Globus pallidus (tissue), 1 donor: ENCODE results near the gene CLIC3.

Experiments
- DNase-seq: peaks from one replicate; pipeline ENCODE4 v3.0.0-alpha.2; 2015; ENCODE audit warnings: low spot score

CLIC3 gene

DNA sequence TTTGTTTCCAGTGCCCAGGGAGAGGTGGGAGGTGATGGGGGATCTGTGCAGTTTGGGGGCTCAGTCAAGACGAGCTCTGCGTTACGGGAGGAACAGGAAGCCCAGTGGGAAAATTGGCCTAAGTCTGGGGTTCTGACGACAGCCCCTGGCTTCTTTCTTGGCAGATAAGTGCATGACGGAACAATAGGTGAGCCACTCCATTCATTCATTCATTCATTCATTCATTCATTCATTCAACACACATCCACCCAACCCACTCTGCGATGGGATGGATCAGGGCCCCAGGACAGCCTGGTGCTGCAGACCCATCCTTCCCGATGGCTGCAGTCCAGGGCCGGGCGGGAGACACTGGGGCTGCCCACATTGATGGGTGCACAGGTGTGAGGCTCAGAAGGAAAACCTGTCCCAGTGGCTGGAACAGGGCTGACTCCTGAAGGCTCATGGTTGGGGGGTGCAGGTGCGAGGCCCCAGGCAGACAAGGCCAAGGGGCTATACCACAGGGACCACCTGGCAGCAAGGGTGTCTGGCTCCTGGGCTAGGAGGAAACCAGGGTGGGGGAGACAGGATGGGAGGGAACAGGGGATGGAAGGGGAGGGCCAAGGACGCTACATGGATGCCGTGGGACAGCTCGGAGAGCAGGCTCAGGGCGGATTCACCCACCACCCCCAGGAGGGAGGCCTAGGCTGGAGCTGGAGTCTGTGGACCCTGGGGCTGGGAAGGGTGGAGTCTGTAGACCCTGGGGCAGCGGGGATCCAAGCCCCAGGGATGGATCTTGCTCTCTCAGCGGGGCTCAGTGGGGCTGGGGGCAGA, 15.5 kb downstream of the CLIC3 start:
- DNase-seq: peak; percentile 59

DNA sequence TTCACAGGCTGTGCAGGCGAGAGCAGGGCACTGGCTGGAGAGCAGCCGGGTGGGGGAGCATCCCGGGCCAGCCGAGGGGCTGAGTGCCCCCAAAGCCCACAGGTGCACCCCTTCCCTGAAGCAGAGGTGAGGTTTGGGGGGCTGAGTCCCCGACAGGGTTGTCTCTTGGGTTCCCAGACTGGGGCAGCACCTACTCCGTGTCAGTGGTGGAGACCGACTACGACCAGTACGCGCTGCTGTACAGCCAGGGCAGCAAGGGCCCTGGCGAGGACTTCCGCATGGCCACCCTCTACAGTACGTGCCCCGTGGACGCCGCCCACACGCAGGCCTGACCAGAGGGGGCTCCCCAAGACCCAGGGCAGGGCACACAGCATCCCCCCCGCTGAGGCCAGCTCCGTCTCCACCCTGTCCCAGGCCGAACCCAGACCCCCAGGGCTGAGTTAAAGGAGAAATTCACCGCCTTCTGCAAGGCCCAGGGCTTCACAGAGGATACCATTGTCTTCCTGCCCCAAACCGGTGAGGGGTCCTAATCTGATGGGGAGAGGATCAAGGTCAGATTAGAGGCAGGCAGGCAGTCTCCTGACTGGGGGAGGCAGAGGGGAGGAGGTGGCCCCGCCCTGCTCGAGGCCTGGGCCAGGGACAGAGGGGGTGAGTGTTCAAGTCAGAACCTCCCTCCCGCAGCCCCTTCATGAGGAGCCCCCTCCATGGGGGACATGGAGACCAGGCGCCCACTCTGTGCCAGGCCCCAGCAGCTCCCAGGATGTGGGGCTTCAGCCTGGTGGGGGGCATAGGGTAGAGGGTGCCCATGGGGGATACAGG, 16.4 kb downstream of the CLIC3 start:
- DNase-seq: peak; percentile 47

DNA sequence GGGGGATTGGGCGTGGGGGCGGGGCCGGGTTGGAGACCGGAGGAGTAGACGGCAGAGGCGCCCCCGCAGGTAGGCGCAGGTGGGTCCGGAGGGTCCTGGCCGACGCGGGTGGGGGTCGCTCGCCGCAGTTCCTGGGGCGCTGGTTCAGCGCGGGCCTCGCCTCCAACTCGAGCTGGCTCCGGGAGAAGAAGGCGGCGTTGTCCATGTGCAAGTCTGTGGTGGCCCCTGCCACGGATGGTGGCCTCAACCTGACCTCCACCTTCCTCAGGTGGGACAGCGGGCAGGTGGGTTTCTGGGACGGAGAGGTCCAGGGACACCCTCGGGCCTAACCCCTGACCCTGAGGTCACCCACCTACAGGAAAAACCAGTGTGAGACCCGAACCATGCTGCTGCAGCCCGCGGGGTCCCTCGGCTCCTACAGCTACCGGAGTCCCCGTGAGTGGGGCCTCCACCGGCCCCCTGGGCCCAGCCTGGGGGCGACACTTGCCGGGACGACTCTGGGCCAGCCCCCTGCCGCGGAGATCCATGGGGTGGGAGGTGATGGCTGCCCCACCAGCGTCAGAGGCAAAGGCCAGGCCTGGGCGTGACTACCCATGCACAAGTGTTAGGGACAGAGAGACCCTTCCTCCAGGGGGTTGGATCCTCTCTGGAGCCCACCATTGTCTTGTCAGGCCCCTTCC, 17.4 kb downstream of the CLIC3 start:
- peak; percentile 54 for DNase-seq

DNA sequence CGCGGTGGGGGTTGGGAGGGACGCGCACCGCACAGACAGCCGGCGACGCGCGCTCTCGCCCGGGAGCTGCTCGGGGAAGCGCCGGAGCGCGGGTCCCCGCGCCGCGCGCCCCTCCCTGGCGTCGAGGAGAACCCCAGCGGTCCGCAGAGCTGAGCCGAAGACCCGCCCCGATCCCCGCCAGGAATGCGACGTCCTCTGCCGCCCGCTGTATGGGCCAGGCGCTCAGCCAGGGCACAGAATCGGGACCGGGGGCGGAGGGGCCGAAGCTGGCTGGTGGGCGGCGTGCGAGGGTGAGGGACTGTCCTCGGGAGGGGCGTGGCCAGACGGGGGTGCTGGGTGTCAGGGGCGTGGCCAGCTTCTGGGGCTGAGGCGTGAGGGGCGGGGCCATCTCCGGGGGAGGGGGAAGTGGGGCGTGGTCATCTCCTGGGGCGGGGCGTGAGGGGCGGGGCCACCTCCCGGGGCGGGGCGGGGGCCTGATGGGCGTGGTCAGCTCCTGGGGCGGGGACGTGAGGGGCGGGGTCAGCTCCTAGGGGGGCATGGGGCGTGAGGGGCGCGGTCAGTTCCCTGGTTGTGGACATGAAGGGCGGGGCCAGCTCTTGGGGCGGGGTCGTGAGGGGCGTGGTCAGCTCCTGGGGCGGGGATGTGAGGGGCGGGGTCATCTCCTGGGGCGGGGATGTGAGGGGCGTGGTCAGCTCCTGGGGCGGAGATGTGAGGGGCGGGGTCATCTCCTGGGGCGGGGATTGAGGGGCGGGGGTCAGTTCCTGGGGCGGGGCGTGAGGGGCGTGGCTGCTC, 18.1 kb downstream of the CLIC3 start:
- DNase-seq: peak; percentile 96

DNA sequence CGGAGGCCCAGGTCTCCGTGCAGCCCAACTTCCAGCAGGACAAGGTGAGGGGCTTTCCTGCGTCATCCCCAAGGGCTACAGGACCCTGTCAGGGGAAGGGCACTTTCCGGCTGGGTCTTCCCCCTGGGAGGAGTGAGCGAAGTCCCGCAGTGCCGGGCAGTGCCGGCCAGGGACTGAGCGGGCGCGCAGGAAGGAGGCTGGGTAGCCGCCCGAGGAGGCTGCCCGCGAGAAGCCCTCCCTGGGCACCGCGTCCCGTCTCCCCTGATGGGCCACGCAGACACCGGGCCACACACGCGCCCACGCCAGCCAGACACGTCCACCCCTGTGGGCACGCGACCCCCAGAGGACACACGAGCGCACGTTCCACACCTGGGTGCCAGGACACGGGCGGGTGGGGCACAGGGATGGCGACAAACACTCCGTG, 18.7 kb downstream of the CLIC3 start:
- DNase-seq: no peak

DNA sequence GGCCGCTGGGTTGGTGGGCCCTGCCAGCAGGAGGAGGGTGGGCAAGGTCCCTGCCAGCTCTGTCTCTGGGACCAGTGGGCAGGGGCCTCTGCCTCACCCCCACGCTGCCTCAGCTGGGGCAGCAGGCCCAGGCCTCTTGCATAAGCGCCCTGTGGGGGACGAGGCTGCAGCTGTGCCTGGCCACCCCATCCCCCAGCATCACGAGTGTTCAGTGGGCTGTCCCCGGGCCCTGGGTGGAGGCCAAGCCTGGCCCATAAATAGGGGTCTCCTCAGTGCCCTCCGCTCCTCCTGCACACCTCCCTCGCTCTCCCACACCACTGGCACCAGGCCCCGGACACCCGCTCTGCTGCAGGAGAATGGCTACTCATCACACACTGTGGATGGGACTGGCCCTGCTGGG, 19.1 kb downstream of the CLIC3 start, which contains the start of gene PTGDS:
PTGDS (plus strand) TSS at position 282 of the 400 bp plus-strand sequence; CDS start at position 357, 75 bp downstream.
- DNase-seq: peak; percentile 98

DNA sequence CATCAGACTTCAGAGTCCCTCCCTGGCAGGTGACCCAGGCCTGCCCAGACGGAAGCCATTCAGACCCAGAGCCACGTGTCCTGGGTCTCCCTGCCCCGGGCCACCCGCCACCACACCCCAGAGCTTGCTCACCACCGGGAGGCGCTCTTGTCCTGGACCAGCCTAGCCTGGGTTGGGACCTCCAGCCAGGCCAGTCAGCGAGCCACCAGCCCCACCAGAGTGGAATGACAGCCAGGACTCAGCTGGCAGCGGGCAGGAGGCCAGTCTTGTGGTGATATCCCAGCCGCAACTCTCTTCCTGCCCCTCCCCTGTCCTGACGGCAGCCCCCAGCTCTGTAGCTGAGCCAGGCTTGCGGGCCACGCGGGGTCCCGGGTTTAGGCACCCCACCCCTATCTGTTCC, 20.7 kb downstream of the CLIC3 start:
- peak; percentile 90 for DNase-seq

DNA sequence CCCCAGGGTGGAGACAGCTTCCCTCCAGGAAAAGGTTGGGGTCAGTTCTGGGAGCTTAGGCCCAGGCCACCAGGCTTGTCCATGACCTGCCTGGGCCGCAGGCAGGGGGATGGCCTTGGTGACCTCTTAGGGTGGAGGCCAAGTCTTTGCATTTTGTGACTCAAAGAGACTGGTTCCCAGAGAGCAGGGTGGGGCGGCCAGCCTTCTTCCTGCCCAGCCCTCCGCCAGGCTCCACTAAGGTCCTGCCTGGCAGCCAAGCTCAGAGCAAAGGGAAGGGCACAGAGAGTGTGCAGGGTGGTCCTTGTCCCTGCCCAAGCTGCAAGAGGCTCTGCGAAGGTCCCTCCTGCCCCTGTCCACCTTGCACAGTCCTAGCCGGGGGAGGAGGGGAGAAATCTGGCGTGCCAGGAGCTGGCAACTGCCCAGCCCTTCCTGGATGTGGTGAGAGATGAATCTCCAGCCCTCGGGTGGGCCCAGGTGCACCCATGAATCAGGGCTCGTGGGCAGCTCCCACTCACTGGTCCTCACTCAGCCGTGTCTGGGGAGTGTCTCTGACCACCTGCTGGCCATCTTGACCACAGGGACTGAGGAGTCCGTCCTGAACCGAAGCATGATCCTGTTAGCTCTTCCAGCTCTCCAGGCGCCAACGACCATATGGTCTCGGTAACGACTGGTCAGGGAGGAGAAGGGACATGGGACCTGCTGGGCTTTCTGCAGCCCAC, 21.4 kb downstream of the CLIC3 start:
- no peak for DNase-seq

DNA sequence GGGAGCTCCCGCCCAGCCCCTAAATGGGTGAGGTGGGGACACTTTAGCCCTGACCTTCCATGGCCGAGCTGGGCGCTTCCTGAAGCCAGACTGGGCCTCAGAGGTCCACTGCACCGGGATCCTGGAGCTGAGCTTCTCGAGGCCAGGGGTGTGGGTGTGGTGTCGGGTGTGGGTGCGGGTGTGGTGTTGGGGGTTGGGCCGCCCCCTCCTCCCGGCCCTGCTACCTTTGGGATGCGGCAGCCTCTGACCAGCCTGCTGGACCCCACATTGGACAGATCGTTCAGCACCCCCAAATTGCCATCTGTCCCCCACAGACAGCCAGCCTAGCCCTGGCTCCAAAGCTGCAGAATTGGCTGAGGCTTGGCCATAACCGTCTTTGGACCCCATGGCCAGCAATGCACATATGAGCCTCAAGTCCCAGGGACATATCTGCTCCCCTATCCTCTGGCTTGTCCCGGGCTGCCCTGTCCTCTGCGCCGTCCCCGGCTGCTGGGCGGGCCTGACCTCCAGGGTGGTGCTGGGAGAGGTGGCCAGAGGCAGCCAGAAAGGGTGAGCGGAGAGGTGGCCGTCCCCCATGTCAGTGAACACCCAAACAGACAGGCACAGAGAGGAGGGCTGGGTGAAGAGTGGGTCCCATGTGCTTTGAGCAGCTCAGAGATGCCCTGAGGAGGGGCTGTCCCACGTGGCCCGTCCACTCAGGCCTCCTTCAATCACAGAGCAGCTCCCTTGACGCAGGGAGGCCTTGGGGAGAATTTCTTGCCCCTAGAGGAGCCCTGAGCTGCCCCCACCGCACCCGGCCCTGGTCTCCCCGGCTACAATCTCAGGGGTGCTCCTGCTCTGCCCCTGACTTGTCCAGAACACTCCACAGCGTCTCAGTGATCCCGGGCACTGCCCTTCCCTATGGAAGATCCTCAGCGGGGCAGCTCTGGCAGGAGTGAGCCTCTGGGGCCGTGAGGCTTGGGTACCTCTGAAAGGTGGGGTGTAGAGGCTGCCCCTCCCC, 22.4 kb downstream of the CLIC3 start:
- DNase-seq: no peak

DNA sequence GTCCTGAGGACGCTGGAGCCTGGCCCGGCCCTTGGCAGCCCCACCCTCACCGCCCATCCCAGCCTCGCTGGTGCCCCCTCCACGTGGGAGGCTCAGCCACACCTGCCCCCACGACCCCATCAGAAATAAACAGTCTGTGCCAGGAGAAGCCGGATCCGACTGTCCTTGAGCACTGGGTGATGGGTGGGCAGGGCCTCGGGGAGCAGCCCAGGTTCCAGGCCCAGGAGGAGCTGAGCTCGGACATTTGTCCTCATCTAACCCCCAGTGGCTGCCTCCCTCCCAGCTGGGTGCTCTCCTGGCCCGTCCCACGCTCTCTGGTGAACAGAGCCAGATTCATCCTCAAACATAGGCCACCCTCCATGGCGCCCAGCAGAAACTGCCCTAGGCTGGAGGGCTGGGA, 23.6 kb downstream of the CLIC3 start:
- DNase-seq: no peak

DNA sequence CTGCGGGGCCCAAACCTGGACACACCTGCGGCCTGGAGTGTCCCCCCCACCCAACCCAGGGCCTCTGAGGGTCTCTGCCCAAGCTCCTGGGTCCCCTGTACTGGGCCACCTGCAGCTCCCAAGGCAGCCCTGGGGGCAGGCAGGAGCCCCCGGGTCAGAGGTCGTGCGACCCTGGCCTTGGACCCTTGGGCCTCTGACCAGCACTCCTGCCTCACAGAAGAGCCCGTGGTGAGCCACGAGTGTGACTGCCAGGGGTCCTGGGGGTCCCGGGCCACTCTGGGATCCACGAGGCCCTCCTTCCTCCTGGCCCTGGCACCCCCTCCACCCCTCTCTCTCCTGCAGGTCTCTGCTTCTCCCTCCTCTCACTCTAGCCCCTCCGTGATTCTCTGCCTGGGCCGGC, 24.0 kb downstream of the CLIC3 start:
- DNase-seq: no peak

DNA sequence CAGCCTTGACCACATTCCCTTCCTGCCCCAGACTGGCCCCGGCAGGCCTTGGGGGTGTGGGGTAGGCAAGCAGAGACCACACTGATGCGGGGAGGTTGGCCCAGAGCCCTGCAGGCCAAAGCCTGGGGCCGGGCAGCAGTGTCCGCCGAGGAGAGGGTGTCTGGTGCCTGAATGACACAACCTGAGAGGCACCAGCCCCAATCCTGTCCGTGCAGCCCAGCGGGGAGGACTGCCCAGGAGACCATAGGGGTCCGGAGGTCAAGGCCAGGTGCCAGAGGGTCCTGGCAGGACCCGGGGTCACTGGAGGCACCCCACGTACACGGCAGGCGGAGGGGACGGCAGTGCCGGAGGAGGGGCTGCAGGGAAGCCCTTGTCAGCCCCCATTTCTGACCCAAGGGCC, 24.6 kb downstream of the CLIC3 start:
- no peak for DNase-seq

DNA sequence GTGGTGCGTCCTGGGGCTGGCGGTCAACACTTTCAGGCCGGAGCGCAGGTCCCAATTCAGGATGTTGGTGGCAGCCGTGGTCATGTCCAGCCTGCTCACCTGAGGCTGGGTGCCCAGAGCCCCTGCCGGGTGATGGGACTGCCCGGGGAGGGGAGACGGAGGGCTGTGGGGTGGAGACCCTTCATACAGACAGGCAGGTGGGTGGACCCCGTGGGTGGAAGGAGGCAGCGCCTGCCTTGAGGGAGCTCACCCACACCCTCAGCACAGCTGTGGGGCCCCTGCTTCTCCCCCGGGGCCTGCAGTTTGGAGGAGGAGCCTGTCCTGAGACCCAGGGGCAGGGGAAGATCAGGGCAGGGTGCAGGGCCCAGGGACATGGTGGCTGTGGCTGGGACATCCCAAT, 26.0 kb downstream of the CLIC3 start:
- DNase-seq: no peak

DNA sequence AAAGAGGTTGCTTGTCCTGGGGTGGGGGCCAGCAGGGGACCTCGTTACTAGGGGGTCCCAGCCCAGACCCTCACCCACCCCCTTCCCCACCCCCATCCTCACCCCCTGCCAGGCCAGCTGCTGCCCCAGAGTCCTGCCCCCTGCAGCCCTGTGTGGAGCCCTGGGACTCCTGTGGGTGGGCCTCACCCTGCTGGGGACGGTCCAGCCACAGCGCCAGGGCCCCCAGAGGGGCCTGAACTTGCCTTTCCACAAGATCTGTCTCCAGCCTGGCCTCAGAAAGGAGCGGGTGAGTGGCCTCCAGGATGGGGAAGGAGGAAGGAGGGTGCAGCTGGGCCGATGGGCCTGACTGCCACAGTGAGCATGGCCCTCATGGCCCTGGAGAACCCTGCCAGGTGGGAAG, 26.6 kb downstream of the CLIC3 start:
- DNase-seq: no peak

DNA sequence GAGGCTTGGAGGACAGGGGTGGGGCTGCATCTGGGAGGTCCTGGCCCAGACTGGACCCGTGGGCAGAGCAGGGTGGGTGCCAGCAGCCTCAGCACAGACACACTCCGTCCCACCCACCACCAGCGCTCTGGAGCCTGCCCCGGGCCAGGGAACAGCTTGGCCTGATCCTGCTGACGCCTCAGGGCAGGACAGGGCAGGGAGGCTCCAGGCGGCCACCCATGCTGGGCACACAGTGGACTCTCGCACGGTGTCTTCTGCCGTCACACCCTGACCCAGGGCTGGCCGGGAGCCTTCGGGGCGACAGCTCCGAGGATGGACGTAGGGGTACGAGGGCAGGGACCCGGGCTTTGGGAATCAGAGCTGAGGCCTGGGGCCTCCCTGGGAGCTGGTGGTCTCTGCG, 27.2 kb downstream of the CLIC3 start:
- DNase-seq: no peak

DNA sequence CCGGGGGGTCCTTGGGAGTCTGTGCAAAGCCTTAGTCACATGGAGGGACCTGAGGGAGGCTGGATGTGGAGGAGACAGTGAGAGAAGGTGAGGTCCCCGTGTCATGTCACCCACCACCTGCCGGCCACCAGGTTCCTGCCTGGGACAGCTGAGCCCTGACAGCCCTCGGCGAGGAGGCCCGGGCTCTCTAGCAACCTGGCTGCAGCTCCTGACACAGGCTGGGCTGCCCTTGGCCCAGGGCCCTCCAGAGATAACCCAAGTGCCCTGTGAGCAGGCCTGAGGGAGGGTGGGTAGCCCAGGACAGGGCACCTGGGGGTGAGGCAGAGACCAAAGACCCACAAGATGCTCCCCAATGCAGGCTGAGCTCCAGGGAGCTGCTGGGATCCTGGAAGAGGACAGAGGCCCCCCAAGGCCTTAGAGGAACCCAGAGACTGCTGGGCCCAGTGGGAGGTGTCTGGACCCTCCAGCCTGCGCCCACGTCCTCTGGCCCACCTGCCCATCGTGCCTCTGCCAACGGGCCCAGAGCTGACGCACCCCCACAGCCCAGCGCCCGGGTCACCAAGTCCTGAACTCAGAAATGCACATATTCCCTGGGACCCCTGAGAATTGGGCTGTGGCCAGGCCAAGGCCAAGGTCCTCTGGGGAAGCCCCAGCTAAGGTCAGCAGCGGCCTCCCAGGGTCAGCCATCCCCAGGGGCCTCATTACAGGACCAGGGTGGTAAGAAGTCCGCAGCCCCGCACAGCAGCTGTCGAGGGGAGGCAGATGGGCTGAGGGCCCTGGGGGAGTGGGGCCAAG, 27.8 kb downstream of the CLIC3 start:
- no peak for DNase-seq

DNA sequence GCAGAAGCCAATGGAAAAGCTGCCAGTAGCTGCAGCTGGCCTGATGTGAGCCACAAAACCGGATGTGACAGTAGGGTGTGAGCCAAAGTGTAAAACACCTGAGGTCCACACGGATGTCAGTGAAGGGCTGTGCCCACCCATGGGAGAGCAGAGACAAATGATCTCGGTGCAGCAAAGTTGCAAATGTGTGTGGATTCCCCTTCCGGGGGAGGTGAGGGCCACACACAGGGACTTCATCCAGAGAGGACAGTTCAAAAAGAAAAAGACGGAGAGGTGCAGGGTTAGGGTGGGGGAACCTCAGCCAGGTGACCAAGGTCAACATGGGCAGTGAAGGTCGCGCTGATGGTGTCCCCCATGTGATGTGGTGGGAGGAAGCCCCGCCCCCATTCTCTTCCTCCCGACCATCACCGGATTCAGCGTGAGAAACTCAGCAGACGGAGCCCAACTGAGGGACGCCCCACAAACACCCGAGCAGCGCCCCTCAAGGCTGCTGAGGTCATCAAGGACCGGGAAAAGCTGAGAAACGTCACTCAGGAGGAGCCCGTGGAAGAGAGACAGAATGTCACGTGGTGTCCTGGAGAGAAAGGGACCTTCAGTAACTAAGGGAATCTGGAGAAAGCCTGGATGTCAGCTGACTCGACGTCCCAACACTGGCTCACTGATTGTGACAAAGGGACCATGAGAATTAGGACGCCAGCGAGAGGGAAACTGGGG, 30.4 kb downstream of the CLIC3 start:
- DNase-seq: peak; percentile 85

DNA sequence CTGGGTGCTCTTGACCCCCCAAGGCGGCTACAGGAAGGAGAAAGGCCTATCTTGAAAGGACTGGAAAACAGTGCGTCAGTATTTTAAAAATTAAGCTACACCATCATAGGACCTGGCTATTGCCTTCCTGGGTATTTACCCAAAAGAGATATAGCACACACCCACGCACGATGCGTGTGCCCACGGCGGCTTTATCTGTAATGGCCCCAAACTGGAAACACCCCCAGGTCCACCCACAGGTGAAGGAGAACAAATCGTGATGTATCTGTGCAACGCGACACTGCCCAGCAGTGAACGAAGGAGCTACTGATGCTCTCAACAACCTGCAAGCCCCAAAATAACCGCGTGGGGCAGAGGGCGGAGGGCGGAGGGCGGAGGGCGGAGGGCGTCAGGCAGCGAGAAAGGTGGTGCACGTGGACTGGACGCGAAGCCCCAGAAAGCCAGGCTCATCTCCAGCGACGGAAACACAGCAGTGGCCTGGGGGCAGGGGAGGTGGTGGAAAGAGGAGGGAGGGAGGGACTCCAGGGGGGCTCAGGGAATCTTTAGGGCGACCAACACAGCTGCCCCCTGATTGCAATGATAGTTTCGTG, 31.4 kb downstream of the CLIC3 start:
- no peak for DNase-seq
